ENCODE measurements around the gene NGEF.

The NGEF gene

GRCh38 chr2:232850039-232850438 is 163.0 kb downstream of the NGEF start:
- DNase-seq: no peak
- H3K36me3 ChIP-seq (ENCODE audit: control insufficient read depth in 4 of 4, insufficient read depth in 4 of 4, low read length in 3 of 4): peaks cover 22 to 75% (median 56%) of the 10 kb centered on the region in 4 experiments
- no peaks in the 10 kb centered on the region for H3K27me3 ChIP-seq (replicated peaks in 2 of 5; ENCODE audit: control insufficient read depth in 4 of 5, insufficient read depth in 5 of 5, low read length in 4 of 5)
- peaks cover 0 to 1% (median 0%) of the 10 kb centered on the region in 4 experiments for H3K4me1 ChIP-seq (ENCODE audit: control extremely low read depth in 1 of 4, control insufficient read depth in 4 of 4, insufficient read depth in 4 of 4, low read length in 3 of 4)
- POLR2A ChIA-PET: no interaction called here
- CTCF ChIA-PET: interaction anchor here (0.7 to 1.6 kb wide), 5 partner anchors 22 to 204 kb away, joined by 3 to 6 read pairs (median 3); no protein-coding TSS in a partner anchor
- whole genome bisulfite sequencing (ENCODE audit: insufficient coverage): 100% methylated on average over 1 of the region's 3 CpGs
- no peak overlapping the region for H3K27ac ChIP-seq (ENCODE audit: insufficient read depth in 1 of 2, low read depth in 1 of 2, low read length in 2 of 2, poor library complexity in 1 of 2, severe bottlenecking in 2 of 2)
- no peaks in the 10 kb centered on the region for H3K9me3 ChIP-seq (ENCODE audit: control extremely low read depth in 1 of 5, control insufficient read depth in 4 of 5, insufficient read depth in 2 of 5, low read depth in 1 of 5, low read length in 4 of 5)
- H3K4me3 ChIP-seq (ENCODE audit: control insufficient read depth in 1 of 7, extremely low read depth in 1 of 7, insufficient read depth in 4 of 7, low read depth in 2 of 7, low read length in 6 of 7): no peak overlapping the region

- Histone ChIP-seq H3K27ac (ENCODE audit: insufficient read depth in 1 of 2, low read depth in 1 of 2, low read length in 2 of 2, poor library complexity in 1 of 2, severe bottlenecking in 2 of 2) (no peak overlapping the region), H3K27me3 (replicated peaks in 2 of 5; ENCODE audit: control insufficient read depth in 4 of 5, insufficient read depth in 5 of 5, low read length in 4 of 5) (no peaks in the 10 kb centered on the region), H3K4me3 (ENCODE audit: control insufficient read depth in 1 of 7, extremely low read depth in 1 of 7, insufficient read depth in 4 of 7, low read depth in 2 of 7, low read length in 6 of 7) (no peak overlapping the region), H3K36me3 (ENCODE audit: control insufficient read depth in 4 of 4, insufficient read depth in 4 of 4, low read length in 3 of 4) (peaks cover 30 to 85% (median 64%) of the 10 kb centered on the region in 4 experiments), H3K9me3 (ENCODE audit: control extremely low read depth in 1 of 5, control insufficient read depth in 4 of 5, insufficient read depth in 2 of 5, low read depth in 1 of 5, low read length in 4 of 5) (no peaks in the 10 kb centered on the region), H3K4me1 (ENCODE audit: control extremely low read depth in 1 of 4, control insufficient read depth in 4 of 4, insufficient read depth in 4 of 4, low read length in 3 of 4) (no peaks in the 10 kb centered on the region)
- ChIA-PET POLR2A (no interaction called here), CTCF (interaction anchor here (0.6 kb wide), 1 partner anchor 10 kb away, joined by 3 read pairs; no protein-coding TSS in a partner anchor)
- DNase-seq: no peak
Measured at GRCh38 chr2:232846055-232846454, 167.0 kb downstream of the NGEF start.

GRCh38 chr2:232843834-232844233 is 169.2 kb downstream of the NGEF start:
- 100% methylated on average over 2 of the region's 3 CpGs for WGBS (ENCODE audit: insufficient coverage)
- H3K4me1 ChIP-seq (ENCODE audit: control extremely low read depth in 1 of 4, control insufficient read depth in 4 of 4, insufficient read depth in 4 of 4, low read length in 3 of 4): peaks cover 8 to 12% (median 11%) of the 10 kb centered on the region in 4 experiments
- no peaks in the 10 kb centered on the region for H3K27me3 ChIP-seq (replicated peaks in 2 of 5; ENCODE audit: control insufficient read depth in 4 of 5, insufficient read depth in 5 of 5, low read length in 4 of 5)
- no peaks in the 10 kb centered on the region for H3K9me3 ChIP-seq (ENCODE audit: control extremely low read depth in 1 of 5, control insufficient read depth in 4 of 5, insufficient read depth in 2 of 5, low read depth in 1 of 5, low read length in 4 of 5)
- peak in 1 of 3 donors; percentile 11 for DNase-seq
- no peak overlapping the region for H3K4me3 ChIP-seq (ENCODE audit: control insufficient read depth in 1 of 7, extremely low read depth in 1 of 7, insufficient read depth in 4 of 7, low read depth in 2 of 7, low read length in 6 of 7)
- ChIA-PET POLR2A (no interaction called here), CTCF (interaction anchor here (4.1 kb wide), 1 partner anchor 10 kb away, joined by 24 read pairs; no protein-coding TSS in a partner anchor)
- H3K27ac ChIP-seq (ENCODE audit: insufficient read depth in 1 of 2, low read depth in 1 of 2, low read length in 2 of 2, poor library complexity in 1 of 2, severe bottlenecking in 2 of 2): no peak overlapping the region
- H3K36me3 ChIP-seq (ENCODE audit: control insufficient read depth in 4 of 4, insufficient read depth in 4 of 4, low read length in 3 of 4): peaks cover 21 to 78% (median 57%) of the 10 kb centered on the region in 4 experiments

- H3K36me3 ChIP-seq (ENCODE audit: control insufficient read depth in 4 of 4, insufficient read depth in 4 of 4, low read length in 3 of 4): peaks cover 21 to 71% (median 49%) of the 10 kb centered on the region in 4 experiments
- CTCF ChIA-PET: interaction anchor here (1.0 to 4.1 kb wide), 3 partner anchors 9 to 31 kb away, joined by 3 to 24 read pairs (median 3); no protein-coding TSS in a partner anchor
Measured at GRCh38 chr2:232842689-232843088, 170.4 kb downstream of the NGEF start.

GRCh38 chr2:232839411-232840079 is 173.5 kb downstream of the NGEF start:
- H3K27me3 ChIP-seq (replicated peaks in 2 of 5; ENCODE audit: control insufficient read depth in 4 of 5, insufficient read depth in 5 of 5, low read length in 4 of 5): no peaks in the 10 kb centered on the region
- H3K9me3 ChIP-seq (ENCODE audit: control extremely low read depth in 1 of 5, control insufficient read depth in 4 of 5, insufficient read depth in 2 of 5, low read depth in 1 of 5, low read length in 4 of 5): no peaks in the 10 kb centered on the region
- H3K36me3 ChIP-seq (ENCODE audit: control insufficient read depth in 4 of 4, insufficient read depth in 4 of 4, low read length in 3 of 4): peaks cover 13 to 58% (median 38%) of the 10 kb centered on the region in 4 experiments
- peak; percentile 40 to 83 (median 78) for DNase-seq
- no peak overlapping the region for H3K4me3 ChIP-seq (ENCODE audit: control insufficient read depth in 1 of 7, extremely low read depth in 1 of 7, insufficient read depth in 4 of 7, low read depth in 2 of 7, low read length in 6 of 7)
- H3K27ac ChIP-seq (ENCODE audit: insufficient read depth in 1 of 2, low read depth in 1 of 2, low read length in 2 of 2, poor library complexity in 1 of 2, severe bottlenecking in 2 of 2): peak overlapping the region in 1 of 2 experiments; percentile 37
- POLR2A ChIA-PET: interaction anchor here (0.6 kb wide), 1 partner anchor 372 kb away, joined by 3 read pairs; no protein-coding TSS in a partner anchor
- WGBS (ENCODE audit: insufficient coverage): 27% methylated on average over 9 of the region's 9 CpGs
- CTCF ChIA-PET: interaction anchor here (1.1 to 1.8 kb wide), 2 partner anchors 14 to 42 kb away, joined by 3 to 5 read pairs; no protein-coding TSS in a partner anchor
- peaks cover 19 to 31% (median 26%) of the 10 kb centered on the region in 4 experiments for H3K4me1 ChIP-seq (ENCODE audit: control extremely low read depth in 1 of 4, control insufficient read depth in 4 of 4, insufficient read depth in 4 of 4, low read length in 3 of 4)

More at GRCh38 chr2:232842689-232843088, 170.4 kb downstream of the NGEF start:
- no peak overlapping the region for H3K27ac ChIP-seq (ENCODE audit: insufficient read depth in 1 of 2, low read depth in 1 of 2, low read length in 2 of 2, poor library complexity in 1 of 2, severe bottlenecking in 2 of 2)
- no peak for DNase-seq
- POLR2A ChIA-PET: no interaction called here
- H3K4me1 ChIP-seq (ENCODE audit: control extremely low read depth in 1 of 4, control insufficient read depth in 4 of 4, insufficient read depth in 4 of 4, low read length in 3 of 4): peaks cover 18 to 24% (median 22%) of the 10 kb centered on the region in 4 experiments
- 100% methylated on average over 2 of the region's 2 CpGs for WGBS (ENCODE audit: insufficient coverage)
- no peaks in the 10 kb centered on the region for H3K27me3 ChIP-seq (replicated peaks in 2 of 5; ENCODE audit: control insufficient read depth in 4 of 5, insufficient read depth in 5 of 5, low read length in 4 of 5)
- no peaks in the 10 kb centered on the region for H3K9me3 ChIP-seq (ENCODE audit: control extremely low read depth in 1 of 5, control insufficient read depth in 4 of 5, insufficient read depth in 2 of 5, low read depth in 1 of 5, low read length in 4 of 5)
- no peak overlapping the region for H3K4me3 ChIP-seq (ENCODE audit: control insufficient read depth in 1 of 7, extremely low read depth in 1 of 7, insufficient read depth in 4 of 7, low read depth in 2 of 7, low read length in 6 of 7)

- Histone ChIP-seq H3K27ac (ENCODE audit: insufficient read depth in 1 of 2, low read depth in 1 of 2, low read length in 2 of 2, poor library complexity in 1 of 2, severe bottlenecking in 2 of 2) (peak overlapping the region; percentile 48 to 75), H3K36me3 (ENCODE audit: control insufficient read depth in 4 of 4, insufficient read depth in 4 of 4, low read length in 3 of 4) (peaks cover 10 to 61% (median 40%) of the 10 kb centered on the region in 4 experiments), H3K4me1 (ENCODE audit: control extremely low read depth in 1 of 4, control insufficient read depth in 4 of 4, insufficient read depth in 4 of 4, low read length in 3 of 4) (peaks cover 19 to 31% (median 26%) of the 10 kb centered on the region in 4 experiments), H3K9me3 (ENCODE audit: control extremely low read depth in 1 of 5, control insufficient read depth in 4 of 5, insufficient read depth in 2 of 5, low read depth in 1 of 5, low read length in 4 of 5) (no peaks in the 10 kb centered on the region), H3K27me3 (replicated peaks in 2 of 5; ENCODE audit: control insufficient read depth in 4 of 5, insufficient read depth in 5 of 5, low read length in 4 of 5) (no peaks in the 10 kb centered on the region), H3K4me3 (ENCODE audit: control insufficient read depth in 1 of 7, extremely low read depth in 1 of 7, insufficient read depth in 4 of 7, low read depth in 2 of 7, low read length in 6 of 7) (peak overlapping the region in 2 of 7 experiments; percentile 8 to 51)
- WGBS (ENCODE audit: insufficient coverage): 69% methylated on average over 2 of the region's 2 CpGs
- POLR2A ChIA-PET: no interaction called here
- peak; percentile 56 to 84 (median 73) for DNase-seq
- CTCF ChIA-PET: interaction anchor here (1.1 kb wide), 1 partner anchor 15 kb away, joined by 3 read pairs; no protein-coding TSS in a partner anchor
Measured at GRCh38 chr2:232838406-232838874, 174.6 kb downstream of the NGEF start.

GRCh38 chr2:232836934-232837333 is 176.1 kb downstream of the NGEF start:
- no peak for DNase-seq
- Histone ChIP-seq H3K4me3 (ENCODE audit: control insufficient read depth in 1 of 7, extremely low read depth in 1 of 7, insufficient read depth in 4 of 7, low read depth in 2 of 7, low read length in 6 of 7) (no peak overlapping the region), H3K27ac (ENCODE audit: insufficient read depth in 1 of 2, low read depth in 1 of 2, low read length in 2 of 2, poor library complexity in 1 of 2, severe bottlenecking in 2 of 2) (peak overlapping the region in 1 of 2 experiments; percentile 75), H3K36me3 (ENCODE audit: control insufficient read depth in 4 of 4, insufficient read depth in 4 of 4, low read length in 3 of 4) (peaks cover 12 to 66% (median 45%) of the 10 kb centered on the region in 4 experiments), H3K4me1 (ENCODE audit: control extremely low read depth in 1 of 4, control insufficient read depth in 4 of 4, insufficient read depth in 4 of 4, low read length in 3 of 4) (peaks cover 19 to 31% (median 26%) of the 10 kb centered on the region in 4 experiments), H3K27me3 (replicated peaks in 2 of 5; ENCODE audit: control insufficient read depth in 4 of 5, insufficient read depth in 5 of 5, low read length in 4 of 5) (no peaks in the 10 kb centered on the region), H3K9me3 (ENCODE audit: control extremely low read depth in 1 of 5, control insufficient read depth in 4 of 5, insufficient read depth in 2 of 5, low read depth in 1 of 5, low read length in 4 of 5) (no peaks in the 10 kb centered on the region)
- WGBS (ENCODE audit: insufficient coverage): 96% methylated on average over 4 of the region's 4 CpGs
- CTCF ChIA-PET: interaction anchor here (0.6 to 1.0 kb wide), 3 partner anchors 18 to 210 kb away, joined by 3 read pairs; no protein-coding TSS in a partner anchor
- POLR2A ChIA-PET: interaction anchor here (0.6 to 0.7 kb wide), 2 partner anchors 16 to 78 kb away, joined by 3 to 4 read pairs; no protein-coding TSS in a partner anchor

All from common myeloid progenitor, CD34-positive (primary cell).